Measurements from ENCODE around the gene LBX2.

Gene LBX2

GRCh38 chr2:74457129-74457548, 42.3 kb downstream of the LBX2 start:
- DNase-seq (ENCODE audit: low read depth), result no peak

GRCh38 chr2:74454654-74455511, 44.5 kb downstream of the LBX2 start, which contains the start of gene INO80B:
TSS of gene INO80B (plus strand) at chr2:74455087. CDS start at chr2:74455117, 30 bp downstream.
- peak; percentile 97 for DNase-seq (ENCODE audit: low read depth)

- DNase-seq (ENCODE audit: low read depth), result no peak
Measured at GRCh38 chr2:74450570-74451190, 48.7 kb downstream of the LBX2 start.

- no peak for DNase-seq (ENCODE audit: low read depth)
Measured at GRCh38 chr2:74448771-74449170, 50.6 kb downstream of the LBX2 start.
